Panc1 (cell line): ENCODE results near the gene DYNC1LI1. TPM values are rescaled to one million over a fixed set of nuclear protein-coding genes. Genes with fewer than 3 reads are reported as not detected.
A peak's percentile ranks its signal among the peaks of the same experiment; 100 is the strongest.

Experiments
- ATAC-seq: fragments of 200-7000 bp; cut with Tn5 transposase; 2 replicates; pipeline ENCODE4 v1.9.1; 2020; ENCODE audit warnings: mild to moderate bottlenecking, moderate library complexity
- BruUV-seq: library from RNA; stranded (reverse); fragments of 400-500 nt; replicated peaks from 2 replicates; lab custom pipeline; 2021; lab: Mats Ljungman, UMichigan
- CTCF ChIA-PET: fragments of 300-600 bp; sonication (Branson Sonifier 250); formaldehyde crosslinking; loops from one replicate; lab custom pipeline; 2022; ENCODE audit warnings: antibody characterized with exemption; lab: Charles Lee
- POLR2A ChIA-PET: fragments of 300-600 bp; sonication (Branson Sonifier 250); formaldehyde crosslinking; loops from one replicate; lab custom pipeline; 2022; ENCODE audit warnings: antibody characterized with exemption; lab: Charles Lee
- DNase-seq: peaks from one replicate; pipeline ENCODE4 v3.0.0-alpha.2; 2010; ENCODE audit warnings: low read depth, low spot score
- H3K27ac ChIP-seq: 2 replicates; pipeline ENCODE4 v1.5.1; 2011; ENCODE audit warnings: mild to moderate bottlenecking, low read length, inconsistent platforms
- H3K27me3 ChIP-seq: fragments of 200-500 bp; sonication (Bioruptor generic); 2 replicates; pipeline ENCODE4 v1.6.0; 2014; ENCODE audit warnings: low read length, inconsistent platforms; ENCODE audit not compliant: control insufficient read depth, insufficient read depth
- H3K36me3 ChIP-seq: fragments of 200-500 bp; sonication (Bioruptor generic); 2 replicates; pipeline ENCODE4 v1.5.1; 2014; ENCODE audit warnings: inconsistent platforms, mild to moderate bottlenecking, low read length, moderate library complexity; ENCODE audit not compliant: control insufficient read depth, insufficient read depth
- H3K4me1 ChIP-seq: 2 replicates; pipeline ENCODE4 v1.5.1; 2011; ENCODE audit warnings: inconsistent platforms, mild to moderate bottlenecking, low read length, moderate library complexity; ENCODE audit not compliant: control insufficient read depth, insufficient read depth
- H3K4me3 ChIP-seq, 2 experiments: 2 replicates each; pipeline ENCODE4 v1.5.1; 2011 to 2012; ENCODE audit warnings: low read depth in 2 of 2, low read length in 2 of 2, mild to moderate bottlenecking in 2 of 2, inconsistent platforms in 1 of 2, moderate library complexity in 1 of 2
- H3K9me3 ChIP-seq: fragments of 200-500 bp; sonication (Bioruptor generic); 2 replicates; pipeline ENCODE4 v1.5.1; 2014; ENCODE audit warnings: low read depth, mild to moderate bottlenecking, inconsistent platforms, low read length, moderate library complexity; ENCODE audit not compliant: control insufficient read depth, insufficient read depth
- POLR2AphosphoS5 ChIP-seq: IDR thresholded peaks from 2 replicates; pipeline ENCODE4 v1.6.1; 2012; ENCODE audit warnings: mild to moderate bottlenecking, low read depth, low read length, moderate library complexity
- SIN3A ChIP-seq: IDR thresholded peaks from 2 replicates; pipeline ENCODE4 v1.6.1; 2012; ENCODE audit warnings: low read depth, mild to moderate bottlenecking, low read length, moderate library complexity, borderline replicate concordance; ENCODE audit not compliant: insufficient read depth
- TCF7L2 ChIP-seq: IDR thresholded peaks from 2 replicates; pipeline ENCODE4 v1.6.1; 2011; ENCODE audit warnings: mild to moderate bottlenecking, low read depth, low read length, inconsistent platforms
- in situ Hi-C: cut with HindIII; loops from 2 replicates; pipeline ENCODE4 v1.10.0; 2016; ENCODE audit warnings: low sequenced_read_pairs, low pct_unique_long_range_greater_than_20kb
- intact Hi-C: fragments of 100-400 bp; cut with micrococcal nuclease; formaldehyde crosslinking; loops from one replicate; pipeline ENCODE4 v1.10.0; 2022; ENCODE audit not compliant: unreplicated experiment
- total RNA-seq: library from RNA; stranded (reverse); gene quantifications from one replicate; pipeline ENCODE4 v1.2.1, GENCODE V29; 2021; ENCODE audit not compliant: unreplicated experiment
- TF ChIP-seq, protein P1 (sequence below), 2 experiments: IDR thresholded peaks; 2 replicates each; pipeline ENCODE4 v1.6.1; 2011 to 2012; ENCODE audit warnings: low read depth in 2 of 2, control low read depth in 1 of 2, low read length in 1 of 2, mild to moderate bottlenecking in 1 of 2, moderate library complexity in 1 of 2; ENCODE audit not compliant: insufficient read depth in 1 of 2
- TF ChIP-seq, protein P2 (sequence below): fragments of 450-650 bp; IDR thresholded peaks from 2 replicates; pipeline ENCODE4 v1.5.1; 2017; ENCODE audit warnings: mild to moderate bottlenecking

The DYNC1LI1 gene
- total RNA-seq, 1 experiment from 2014 or later: 30.5 TPM

DNA sequence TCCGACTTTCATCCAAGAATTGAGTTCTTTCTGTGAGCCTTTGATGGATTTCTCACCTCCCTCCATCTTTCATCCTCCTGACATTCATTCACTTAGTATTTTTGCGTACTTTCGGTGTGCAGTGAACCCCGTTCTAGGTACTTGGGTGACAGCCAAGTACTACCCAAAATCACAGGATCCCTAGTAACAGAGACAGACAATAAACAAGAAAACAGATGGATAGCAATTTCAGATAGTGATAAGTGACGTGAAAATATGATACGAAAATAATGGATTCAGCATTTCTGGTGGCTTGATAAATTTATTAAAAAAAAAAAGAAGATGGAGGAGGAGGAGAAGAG is 67.7 kb downstream of the DYNC1LI1 start:
- peaks cover 14% of the 10 kb centered on the region; the same call in 1 of the 2 replicates for H3K4me1 ChIP-seq
- intact Hi-C loops: no loop called here
- TF ChIP-seq TCF7L2 (no peak), POLR2AphosphoS5 (no peak), SIN3A (no peak)
- TF ChIP-seq, protein P1, sequence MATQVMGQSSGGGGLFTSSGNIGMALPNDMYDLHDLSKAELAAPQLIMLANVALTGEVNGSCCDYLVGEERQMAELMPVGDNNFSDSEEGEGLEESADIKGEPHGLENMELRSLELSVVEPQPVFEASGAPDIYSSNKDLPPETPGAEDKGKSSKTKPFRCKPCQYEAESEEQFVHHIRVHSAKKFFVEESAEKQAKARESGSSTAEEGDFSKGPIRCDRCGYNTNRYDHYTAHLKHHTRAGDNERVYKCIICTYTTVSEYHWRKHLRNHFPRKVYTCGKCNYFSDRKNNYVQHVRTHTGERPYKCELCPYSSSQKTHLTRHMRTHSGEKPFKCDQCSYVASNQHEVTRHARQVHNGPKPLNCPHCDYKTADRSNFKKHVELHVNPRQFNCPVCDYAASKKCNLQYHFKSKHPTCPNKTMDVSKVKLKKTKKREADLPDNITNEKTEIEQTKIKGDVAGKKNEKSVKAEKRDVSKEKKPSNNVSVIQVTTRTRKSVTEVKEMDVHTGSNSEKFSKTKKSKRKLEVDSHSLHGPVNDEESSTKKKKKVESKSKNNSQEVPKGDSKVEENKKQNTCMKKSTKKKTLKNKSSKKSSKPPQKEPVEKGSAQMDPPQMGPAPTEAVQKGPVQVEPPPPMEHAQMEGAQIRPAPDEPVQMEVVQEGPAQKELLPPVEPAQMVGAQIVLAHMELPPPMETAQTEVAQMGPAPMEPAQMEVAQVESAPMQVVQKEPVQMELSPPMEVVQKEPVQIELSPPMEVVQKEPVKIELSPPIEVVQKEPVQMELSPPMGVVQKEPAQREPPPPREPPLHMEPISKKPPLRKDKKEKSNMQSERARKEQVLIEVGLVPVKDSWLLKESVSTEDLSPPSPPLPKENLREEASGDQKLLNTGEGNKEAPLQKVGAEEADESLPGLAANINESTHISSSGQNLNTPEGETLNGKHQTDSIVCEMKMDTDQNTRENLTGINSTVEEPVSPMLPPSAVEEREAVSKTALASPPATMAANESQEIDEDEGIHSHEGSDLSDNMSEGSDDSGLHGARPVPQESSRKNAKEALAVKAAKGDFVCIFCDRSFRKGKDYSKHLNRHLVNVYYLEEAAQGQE (IDR thresholded peaks at IDR 0.05; ENCODE audit: insufficient read depth in 1 of 2, low read depth in 2 of 2, low read length in 1 of 2): no peak
- TF ChIP-seq, protein P2, sequence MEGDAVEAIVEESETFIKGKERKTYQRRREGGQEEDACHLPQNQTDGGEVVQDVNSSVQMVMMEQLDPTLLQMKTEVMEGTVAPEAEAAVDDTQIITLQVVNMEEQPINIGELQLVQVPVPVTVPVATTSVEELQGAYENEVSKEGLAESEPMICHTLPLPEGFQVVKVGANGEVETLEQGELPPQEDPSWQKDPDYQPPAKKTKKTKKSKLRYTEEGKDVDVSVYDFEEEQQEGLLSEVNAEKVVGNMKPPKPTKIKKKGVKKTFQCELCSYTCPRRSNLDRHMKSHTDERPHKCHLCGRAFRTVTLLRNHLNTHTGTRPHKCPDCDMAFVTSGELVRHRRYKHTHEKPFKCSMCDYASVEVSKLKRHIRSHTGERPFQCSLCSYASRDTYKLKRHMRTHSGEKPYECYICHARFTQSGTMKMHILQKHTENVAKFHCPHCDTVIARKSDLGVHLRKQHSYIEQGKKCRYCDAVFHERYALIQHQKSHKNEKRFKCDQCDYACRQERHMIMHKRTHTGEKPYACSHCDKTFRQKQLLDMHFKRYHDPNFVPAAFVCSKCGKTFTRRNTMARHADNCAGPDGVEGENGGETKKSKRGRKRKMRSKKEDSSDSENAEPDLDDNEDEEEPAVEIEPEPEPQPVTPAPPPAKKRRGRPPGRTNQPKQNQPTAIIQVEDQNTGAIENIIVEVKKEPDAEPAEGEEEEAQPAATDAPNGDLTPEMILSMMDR: no peak
- no peak for ATAC-seq
- CTCF ChIA-PET: no interaction called here
- H3K27ac ChIP-seq: peak overlapping the region; percentile 87
- no peaks in the 10 kb centered on the region for H3K27me3 ChIP-seq
- no TSS peak for BruUV-seq
- in situ Hi-C loops: no loop called here
- DNase-seq: no peak
- no peaks in the 10 kb centered on the region for H3K36me3 ChIP-seq
- POLR2A ChIA-PET: no interaction called here
- peak overlapping the region; percentile 71 to 84 for H3K4me3 ChIP-seq
- H3K9me3 ChIP-seq: no peaks in the 10 kb centered on the region

DNA sequence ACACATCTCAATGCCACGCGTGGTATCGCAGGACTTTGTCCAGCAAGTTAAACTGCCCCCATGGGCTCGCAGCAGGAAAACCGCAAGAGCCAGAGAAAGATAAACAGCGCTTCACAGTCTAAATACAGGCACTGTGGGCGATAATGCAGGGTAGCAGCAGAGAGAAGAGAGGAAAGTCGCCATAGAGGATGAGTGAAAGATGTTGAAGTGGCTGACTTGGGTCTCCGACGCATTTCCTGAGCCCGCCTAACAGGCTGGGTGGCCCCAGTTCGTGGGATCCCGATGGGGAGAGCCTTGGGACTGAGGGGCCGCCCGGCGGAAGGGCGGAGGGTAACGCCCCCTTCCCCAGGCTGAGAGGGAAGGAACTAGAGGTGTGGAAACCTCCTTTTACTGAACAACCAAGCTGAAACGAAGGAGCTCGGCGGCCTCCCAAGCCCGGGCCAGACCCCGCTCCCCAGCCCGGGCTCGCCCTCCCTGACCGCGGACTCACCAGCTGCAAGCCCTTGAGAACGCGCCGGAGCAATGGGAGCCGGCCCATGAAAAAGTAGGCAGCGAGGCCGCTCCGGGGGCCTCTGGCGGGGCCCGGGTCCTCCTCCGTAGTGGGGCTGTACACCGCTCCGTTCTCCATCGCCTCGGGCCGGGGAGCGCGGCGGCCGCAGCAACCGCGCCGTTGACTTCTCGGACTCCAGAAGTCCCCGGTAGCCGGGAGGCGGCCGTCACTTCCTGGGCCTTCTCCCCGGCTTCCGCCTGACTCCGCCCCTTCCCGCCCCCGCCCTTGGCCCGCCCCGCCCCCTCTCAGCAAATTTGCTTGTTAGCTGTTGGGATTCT is 68.3 kb downstream of the DYNC1LI1 start, which contains the start of gene CMTM6:
Gene CMTM6, minus strand, starts transcription at position 735 of the 828 bp plus-strand sequence. Its CDS starts 107 bp downstream, at position 628.
- BruUV-seq: no TSS peak
- no peaks in the 10 kb centered on the region for H3K36me3 ChIP-seq
- peaks cover 14% of the 10 kb centered on the region; the same call in 1 of the 2 replicates for H3K4me1 ChIP-seq
- DNase-seq (no peak), ATAC-seq (peak; percentile 92)
- peak within 1 kb of the TSS; percentile 87 for H3K27ac ChIP-seq
- POLR2A ChIA-PET: no interaction called here
- CTCF ChIA-PET: interaction anchor here (0.5 kb wide), 1 partner anchor 30 kb away, joined by 3 read pairs; no protein-coding TSS in a partner anchor
- in situ Hi-C loops (no loop called here), intact Hi-C loops (no loop called here)
- TF ChIP-seq SIN3A (no peak), POLR2AphosphoS5 (peak; percentile 60)
- TF ChIP-seq, protein P2: no peak
- peak within 1 kb of the TSS; percentile 71 to 84 for H3K4me3 ChIP-seq
- no peaks in the 10 kb centered on the region for H3K27me3 ChIP-seq
- no peaks in the 10 kb centered on the region for H3K9me3 ChIP-seq
